HG03354 (cell line): ENCODE data around the gene ASTL.
"Not testable (repeated sequence)": the region's sequence is repeated elsewhere in the genome, so short reads cannot be mapped to it uniquely, and the experiment has no call there.

Source experiments
- ATAC-seq: cut with Tn5 transposase; IDR thresholded peaks from one replicate; pipeline ENCODE4 v1.9.1; 2021; ENCODE audit warnings: mild to moderate bottlenecking; ENCODE audit not compliant: unreplicated experiment, poor library complexity, severe bottlenecking

Gene ASTL

GRCh38 chr2:96160366-96160765, 22.1 kb upstream of the ASTL start:
- not testable (repeated sequence) for ATAC-seq

- ATAC-seq, result no peak
Observed at GRCh38 chr2:96159084-96159830, 21.0 kb upstream of the ASTL start.

GRCh38 chr2:96158554-96158940, 20.2 kb upstream of the ASTL start:
- no peak for ATAC-seq

- ATAC-seq, result peak; percentile 61
Observed at GRCh38 chr2:96157649-96158553, 19.6 kb upstream of the ASTL start.

GRCh38 chr2:96156926-96157648, 18.8 kb upstream of the ASTL start:
- peak; percentile 44 for ATAC-seq

- ATAC-seq, result no peak
Observed at GRCh38 chr2:96156011-96156820, 17.9 kb upstream of the ASTL start.

GRCh38 chr2:96154506-96155380, 16.4 kb upstream of the ASTL start:
- no peak for ATAC-seq

- no peak for ATAC-seq
Observed at GRCh38 chr2:96153991-96154431, 15.7 kb upstream of the ASTL start.

GRCh38 chr2:96153291-96153713, 15.0 kb upstream of the ASTL start:
- no peak for ATAC-seq

- no peak for ATAC-seq
Observed at GRCh38 chr2:96152304-96153161, 14.2 kb upstream of the ASTL start.

- no peak for ATAC-seq
Observed at GRCh38 chr2:96151595-96152303, 13.4 kb upstream of the ASTL start.

- ATAC-seq, result no peak
Observed at GRCh38 chr2:96150791-96151594, 12.7 kb upstream of the ASTL start.

- ATAC-seq, result no peak
Observed at GRCh38 chr2:96150007-96150640, 11.8 kb upstream of the ASTL start.

- peak; percentile 39 for ATAC-seq
Observed at GRCh38 chr2:96148410-96149217, 10.3 kb upstream of the ASTL start.

GRCh38 chr2:96147593-96148201, 9.4 kb upstream of the ASTL start:
- ATAC-seq, result no peak
